Neural cell (in vitro differentiated cells): ENCODE results near the gene IDH3A. TPM values are rescaled to one million over a fixed set of nuclear protein-coding genes. Genes with fewer than 3 reads are reported as not detected.

Source experiments
- H2AFZ ChIP-seq: fragments of 200-600, 300-800 bp; sonication (generic), shearing (Covaris generic); 2 replicates; pipeline ENCODE4 v1.6.0; 2014; ENCODE audit warnings: low read depth, mild to moderate bottlenecking, antibody characterized with exemption, low read length, moderate library complexity
- H3F3A ChIP-seq: fragments of 200-600 bp; shearing (Covaris generic); 2 replicates; pipeline ENCODE4 v1.6.1; 2016; ENCODE audit warnings: mild to moderate bottlenecking, moderate library complexity, mixed read lengths, antibody characterized with exemption, low read length; ENCODE audit not compliant: insufficient read depth, poor library complexity, severe bottlenecking
- H3K27ac ChIP-seq: fragments of 200-600, 300-800 bp; sonication (generic), shearing (Covaris generic); 2 replicates; pipeline ENCODE4 v1.5.1; 2014; ENCODE audit warnings: mild to moderate bottlenecking, low read length, moderate library complexity
- H3K27me3 ChIP-seq: fragments of 300-800, 200-600 bp; sonication (generic), shearing (Covaris generic); 2 replicates; pipeline ENCODE4 v1.6.0; 2014; ENCODE audit warnings: mild to moderate bottlenecking, low read depth, low read length, moderate library complexity; ENCODE audit not compliant: insufficient read depth
- H3K36me3 ChIP-seq: fragments of 300-800, 200-600 bp; sonication (generic), shearing (Covaris generic); 2 replicates; pipeline ENCODE4 v1.5.1; 2014; ENCODE audit warnings: mild to moderate bottlenecking, antibody characterized with exemption, low read length, moderate library complexity; ENCODE audit not compliant: insufficient read depth
- H3K4me2 ChIP-seq: fragments of 300-800, 200-600 bp; sonication (generic), shearing (Covaris generic); 2 replicates; pipeline ENCODE4 v1.6.0; 2014; ENCODE audit warnings: mild to moderate bottlenecking, low read length
- H3K4me3 ChIP-seq: fragments of 300-800, 200-600 bp; sonication (generic), shearing (Covaris generic); 2 replicates; pipeline ENCODE4 v1.5.1; 2014; ENCODE audit warnings: mild to moderate bottlenecking, low read length, moderate library complexity
- H3K79me2 ChIP-seq: fragments of 200-600 bp; shearing (Covaris generic); replicated peaks from 2 replicates; pipeline ENCODE4 v1.6.0; 2014; ENCODE audit warnings: mild to moderate bottlenecking, low read length, moderate library complexity; ENCODE audit not compliant: insufficient read depth
- H3K9ac ChIP-seq: fragments of 300-800, 200-600 bp; sonication (generic), shearing (Covaris generic); 2 replicates; pipeline ENCODE4 v1.6.1; 2016; ENCODE audit warnings: mild to moderate bottlenecking, low read length, mixed read lengths
- H3K9me2 ChIP-seq: fragments of 200-600 bp; shearing (Covaris generic); 2 replicates; pipeline ENCODE4 v1.6.1; 2016; ENCODE audit warnings: mild to moderate bottlenecking, low read length, mixed read lengths; ENCODE audit not compliant: insufficient read depth
- H3K9me3 ChIP-seq: fragments of 200-600, 300-800 bp; sonication (generic), shearing (Covaris generic); 2 replicates; pipeline ENCODE4 v1.6.1; 2016; ENCODE audit warnings: mild to moderate bottlenecking, mixed run types, low read length, moderate library complexity, mixed read lengths
- H4K20me1 ChIP-seq: fragments of 200-600 bp; shearing (Covaris generic); 2 replicates; pipeline ENCODE4 v1.6.1; 2016; ENCODE audit warnings: mild to moderate bottlenecking, mixed run types; ENCODE audit not compliant: insufficient read depth
- EP300 ChIP-seq: fragments of 450-650 bp; conservative IDR thresholded peaks from 2 replicates; pipeline ENCODE4 v1.6.1; 2014; ENCODE audit warnings: antibody characterized with exemption, mild to moderate bottlenecking, moderate library complexity; ENCODE audit not compliant: poor library complexity, severe bottlenecking
- EZH2 ChIP-seq: fragments of 200-600, 300-800 bp; shearing (Covaris generic), sonication (generic); IDR thresholded peaks from 2 replicates; pipeline ENCODE4 v1.6.1; 2014; ENCODE audit warnings: antibody characterized with exemption, low read length, borderline replicate concordance, mild to moderate bottlenecking; ENCODE audit not compliant: insufficient read depth, poor library complexity, severe bottlenecking
- MXI1 ChIP-seq: fragments of 450-650 bp; conservative IDR thresholded peaks from 2 replicates; pipeline ENCODE4 v1.6.1; 2014; ENCODE audit warnings: antibody characterized with exemption, mild to moderate bottlenecking; ENCODE audit not compliant: poor library complexity, severe bottlenecking
- POLR2AphosphoS5 ChIP-seq: IDR thresholded peaks from 2 replicates; pipeline ENCODE4 v1.6.1; 2012
- RAD21 ChIP-seq: fragments of 450-650 bp; conservative IDR thresholded peaks from 2 replicates; pipeline ENCODE4 v1.6.1; 2014; ENCODE audit warnings: antibody characterized with exemption, mild to moderate bottlenecking, moderate library complexity
- SMC3 ChIP-seq: fragments of 450-650 bp; conservative IDR thresholded peaks from 2 replicates; pipeline ENCODE4 v1.6.1; 2014; ENCODE audit warnings: antibody characterized with exemption, mild to moderate bottlenecking, moderate library complexity; ENCODE audit not compliant: poor library complexity
- TAF1 ChIP-seq: IDR thresholded peaks from 2 replicates; pipeline ENCODE4 v1.6.1; 2012; ENCODE audit warnings: low read depth
- polyA plus RNA-seq: library from polyadenylated mRNA; depleted of rRNA; stranded (reverse); fragments of >200 nt; gene quantifications from 2 replicates; pipeline ENCODE4 v1.2.3, GENCODE V29; 2014
- TF ChIP-seq, protein P1 (sequence below): fragments of 450-650 bp; IDR thresholded peaks from 2 replicates; pipeline ENCODE4 v1.5.1; 2014; ENCODE audit warnings: antibody characterized with exemption, mild to moderate bottlenecking, moderate library complexity; ENCODE audit not compliant: poor library complexity, severe bottlenecking
- TF ChIP-seq, protein P2 (sequence below): IDR thresholded peaks from 2 replicates; pipeline ENCODE4 v1.6.1; 2012; ENCODE audit warnings: borderline replicate concordance

The IDH3A gene
- polyA plus RNA-seq, 1 donor from 2014 or later, result 90.7 TPM

DNA sequence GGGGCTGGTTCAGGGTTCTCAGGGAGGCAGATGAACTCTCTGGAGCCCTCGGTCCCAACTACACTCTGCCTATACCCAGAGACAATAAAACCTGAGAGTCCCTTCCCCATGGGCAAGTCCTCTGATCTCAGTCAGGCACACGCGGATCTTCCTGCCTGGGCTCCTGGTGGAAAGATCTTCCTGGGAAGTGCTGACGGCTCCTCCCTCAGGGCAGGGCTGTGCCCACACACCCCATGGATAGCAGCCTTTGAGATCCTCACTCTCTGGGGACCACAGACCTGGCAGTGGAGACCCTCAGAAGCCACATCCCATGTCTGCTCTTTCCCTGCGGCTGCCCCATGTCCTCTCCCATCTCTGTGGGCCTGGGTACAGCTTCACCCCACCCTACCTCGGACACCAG is 46.4 kb upstream of the IDH3A start:
- Histone ChIP-seq H3K79me2 (no peaks in the 10 kb centered on the region), H3K36me3 (no peaks in the 10 kb centered on the region), H3K9ac (no peak overlapping the region), H3K27ac (no peak overlapping the region), H3K9me3 (no peaks in the 10 kb centered on the region), H2AFZ (no peak overlapping the region), H3F3A (no peaks in the 10 kb centered on the region), H3K9me2 (no peaks in the 10 kb centered on the region), H4K20me1 (no peaks in the 10 kb centered on the region), H3K4me2 (no peak overlapping the region), H3K27me3 (no peaks in the 10 kb centered on the region), H3K4me3 (no peak overlapping the region)
- no peak for TF ChIP-seq RAD21
- no peak for TF ChIP-seq EP300
- no peak for TF ChIP-seq TAF1
- TF ChIP-seq SMC3, result no peak

DNA sequence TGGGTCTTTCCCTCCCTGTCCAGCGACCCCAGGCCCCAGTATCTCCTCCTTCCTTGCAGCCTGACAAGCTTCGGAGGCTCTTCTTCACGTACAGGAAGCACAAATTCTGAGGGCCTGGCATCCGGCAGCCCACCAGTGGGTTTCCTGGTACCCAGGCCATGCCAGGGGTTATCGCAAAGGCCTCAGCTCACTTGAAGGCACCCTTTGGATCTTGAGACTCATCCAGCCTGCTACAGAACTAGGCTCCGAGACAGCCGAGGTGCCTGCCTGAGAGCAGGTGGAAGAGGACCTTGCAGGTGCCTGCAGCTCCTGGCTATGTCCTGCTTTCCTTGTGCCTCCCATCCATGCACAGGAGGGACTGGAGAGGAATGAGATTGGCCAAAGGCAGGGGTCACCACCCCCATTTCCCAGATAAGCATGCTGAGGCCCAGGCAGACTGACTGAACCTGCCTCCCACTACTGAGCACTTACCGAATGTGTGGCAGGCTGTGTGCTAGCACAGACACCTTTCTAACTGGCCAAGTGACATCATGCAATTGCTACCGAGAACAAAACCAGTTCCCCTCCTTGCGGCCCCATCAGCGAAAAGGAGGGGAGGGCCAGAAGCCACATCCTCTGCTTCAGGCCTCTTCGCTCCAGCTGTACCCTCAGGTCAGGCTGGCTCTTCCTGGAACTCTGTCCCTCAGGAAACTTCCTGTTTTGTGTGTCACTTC is 45.6 kb upstream of the IDH3A start:
- Histone ChIP-seq H3K9me3 (no peaks in the 10 kb centered on the region), H2AFZ (no peak overlapping the region), H4K20me1 (no peaks in the 10 kb centered on the region), H3K9ac (no peak overlapping the region), H3K4me2 (no peak overlapping the region), H3K9me2 (no peaks in the 10 kb centered on the region), H3K27me3 (no peaks in the 10 kb centered on the region), H3K27ac (no peak overlapping the region), H3F3A (no peaks in the 10 kb centered on the region), H3K4me3 (no peak overlapping the region), H3K79me2 (no peaks in the 10 kb centered on the region), H3K36me3 (no peaks in the 10 kb centered on the region)
- TF ChIP-seq EP300 (no peak), TAF1 (no peak), RAD21 (no peak), EZH2 (no peak), SMC3 (no peak), MXI1 (no peak), POLR2AphosphoS5 (no peak)
- TF ChIP-seq, protein P1, sequence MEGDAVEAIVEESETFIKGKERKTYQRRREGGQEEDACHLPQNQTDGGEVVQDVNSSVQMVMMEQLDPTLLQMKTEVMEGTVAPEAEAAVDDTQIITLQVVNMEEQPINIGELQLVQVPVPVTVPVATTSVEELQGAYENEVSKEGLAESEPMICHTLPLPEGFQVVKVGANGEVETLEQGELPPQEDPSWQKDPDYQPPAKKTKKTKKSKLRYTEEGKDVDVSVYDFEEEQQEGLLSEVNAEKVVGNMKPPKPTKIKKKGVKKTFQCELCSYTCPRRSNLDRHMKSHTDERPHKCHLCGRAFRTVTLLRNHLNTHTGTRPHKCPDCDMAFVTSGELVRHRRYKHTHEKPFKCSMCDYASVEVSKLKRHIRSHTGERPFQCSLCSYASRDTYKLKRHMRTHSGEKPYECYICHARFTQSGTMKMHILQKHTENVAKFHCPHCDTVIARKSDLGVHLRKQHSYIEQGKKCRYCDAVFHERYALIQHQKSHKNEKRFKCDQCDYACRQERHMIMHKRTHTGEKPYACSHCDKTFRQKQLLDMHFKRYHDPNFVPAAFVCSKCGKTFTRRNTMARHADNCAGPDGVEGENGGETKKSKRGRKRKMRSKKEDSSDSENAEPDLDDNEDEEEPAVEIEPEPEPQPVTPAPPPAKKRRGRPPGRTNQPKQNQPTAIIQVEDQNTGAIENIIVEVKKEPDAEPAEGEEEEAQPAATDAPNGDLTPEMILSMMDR, result no peak
- TF ChIP-seq, protein P2, sequence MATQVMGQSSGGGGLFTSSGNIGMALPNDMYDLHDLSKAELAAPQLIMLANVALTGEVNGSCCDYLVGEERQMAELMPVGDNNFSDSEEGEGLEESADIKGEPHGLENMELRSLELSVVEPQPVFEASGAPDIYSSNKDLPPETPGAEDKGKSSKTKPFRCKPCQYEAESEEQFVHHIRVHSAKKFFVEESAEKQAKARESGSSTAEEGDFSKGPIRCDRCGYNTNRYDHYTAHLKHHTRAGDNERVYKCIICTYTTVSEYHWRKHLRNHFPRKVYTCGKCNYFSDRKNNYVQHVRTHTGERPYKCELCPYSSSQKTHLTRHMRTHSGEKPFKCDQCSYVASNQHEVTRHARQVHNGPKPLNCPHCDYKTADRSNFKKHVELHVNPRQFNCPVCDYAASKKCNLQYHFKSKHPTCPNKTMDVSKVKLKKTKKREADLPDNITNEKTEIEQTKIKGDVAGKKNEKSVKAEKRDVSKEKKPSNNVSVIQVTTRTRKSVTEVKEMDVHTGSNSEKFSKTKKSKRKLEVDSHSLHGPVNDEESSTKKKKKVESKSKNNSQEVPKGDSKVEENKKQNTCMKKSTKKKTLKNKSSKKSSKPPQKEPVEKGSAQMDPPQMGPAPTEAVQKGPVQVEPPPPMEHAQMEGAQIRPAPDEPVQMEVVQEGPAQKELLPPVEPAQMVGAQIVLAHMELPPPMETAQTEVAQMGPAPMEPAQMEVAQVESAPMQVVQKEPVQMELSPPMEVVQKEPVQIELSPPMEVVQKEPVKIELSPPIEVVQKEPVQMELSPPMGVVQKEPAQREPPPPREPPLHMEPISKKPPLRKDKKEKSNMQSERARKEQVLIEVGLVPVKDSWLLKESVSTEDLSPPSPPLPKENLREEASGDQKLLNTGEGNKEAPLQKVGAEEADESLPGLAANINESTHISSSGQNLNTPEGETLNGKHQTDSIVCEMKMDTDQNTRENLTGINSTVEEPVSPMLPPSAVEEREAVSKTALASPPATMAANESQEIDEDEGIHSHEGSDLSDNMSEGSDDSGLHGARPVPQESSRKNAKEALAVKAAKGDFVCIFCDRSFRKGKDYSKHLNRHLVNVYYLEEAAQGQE, result no peak
